GM19452 (cell line): Measurements from ENCODE around the gene SLF2.
A peak's percentile ranks its signal among the peaks of the same experiment; 100 is the strongest.

Source experiments
- ATAC-seq: cut with Tn5 transposase; IDR thresholded peaks from one replicate; pipeline ENCODE4 v1.9.1; 2021; ENCODE audit not compliant: unreplicated experiment

The SLF2 gene

DNA sequence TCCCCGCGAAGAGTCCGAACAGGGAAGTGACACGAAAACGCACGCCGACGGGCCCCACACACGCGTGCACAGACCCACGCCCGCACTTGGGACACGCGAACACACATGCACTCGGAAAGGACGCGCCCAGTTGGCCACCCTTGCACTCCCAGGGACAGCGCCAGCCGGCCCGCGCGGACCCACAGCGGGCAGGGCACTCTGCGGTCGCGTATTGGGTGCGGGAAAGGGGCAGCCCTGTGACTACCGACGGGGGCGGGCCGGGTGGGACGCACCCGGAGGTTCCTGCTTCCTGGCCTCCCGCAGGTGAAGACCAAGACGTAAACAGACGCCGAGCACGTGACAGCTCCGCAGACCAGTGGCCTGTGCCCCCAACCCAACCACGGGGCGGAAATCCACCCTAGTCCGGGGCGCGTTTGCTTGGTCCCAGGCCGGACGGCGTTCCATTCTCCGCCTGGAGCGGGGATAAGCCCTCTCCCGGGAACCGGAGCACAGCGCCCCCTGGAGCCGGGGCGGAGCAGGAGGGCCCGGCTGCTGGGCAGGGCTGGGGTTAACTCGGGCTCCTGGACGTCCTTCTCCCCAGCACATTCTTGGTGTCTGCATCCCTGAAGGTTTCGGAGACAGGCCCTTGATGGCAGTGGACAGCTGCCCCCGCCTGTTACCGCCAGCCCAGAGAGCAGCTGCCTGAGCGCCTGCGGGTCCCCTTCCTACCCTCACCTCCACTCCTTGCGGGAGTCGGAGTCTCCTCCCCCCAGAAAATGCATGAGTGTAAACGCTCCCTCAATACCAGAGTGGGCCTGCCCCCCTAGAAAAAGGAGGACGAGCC lies 84.8 kb downstream of the SLF2 start:
- ATAC-seq, result no peak

DNA sequence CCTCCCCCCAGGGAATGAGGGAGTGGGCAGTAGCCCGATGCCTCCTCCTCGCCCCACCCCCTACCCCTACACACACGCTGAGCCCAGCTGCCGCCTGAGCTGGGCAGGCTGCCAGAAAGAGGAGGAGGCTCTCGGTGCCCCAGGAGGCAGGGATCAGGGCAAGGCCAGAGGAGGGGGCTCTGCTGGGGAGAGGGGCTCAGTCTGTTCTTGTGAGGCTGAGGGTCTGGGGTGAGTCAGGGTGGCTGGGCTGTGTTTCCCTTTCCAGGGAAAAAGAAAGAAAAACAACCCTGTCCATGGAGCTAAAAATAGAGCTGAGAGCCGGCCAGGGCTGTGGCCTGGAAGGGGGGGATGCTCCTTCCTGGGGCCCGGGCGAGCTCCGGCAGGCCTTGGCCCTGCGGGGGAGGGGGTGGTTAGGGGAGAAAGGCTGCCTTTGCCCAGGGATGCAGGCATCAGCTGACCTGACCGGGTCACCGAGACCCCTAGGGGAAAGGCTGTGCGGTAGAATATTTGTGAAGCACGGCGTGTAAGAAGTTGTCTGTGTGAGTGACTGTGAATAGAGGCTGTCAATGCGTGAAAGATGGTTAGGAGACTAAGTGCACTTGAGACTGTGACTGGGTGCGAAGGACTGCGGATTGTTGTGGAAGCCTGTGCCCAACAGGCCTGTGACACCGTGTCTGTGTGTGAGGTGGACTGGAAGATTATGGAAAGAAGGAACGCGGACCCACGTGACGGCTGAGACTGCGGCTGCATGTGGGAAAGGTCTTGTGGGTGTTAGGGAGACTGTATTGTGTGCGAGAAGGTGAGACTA lies 85.6 kb downstream of the SLF2 start:
- peak; percentile 30 for ATAC-seq

DNA sequence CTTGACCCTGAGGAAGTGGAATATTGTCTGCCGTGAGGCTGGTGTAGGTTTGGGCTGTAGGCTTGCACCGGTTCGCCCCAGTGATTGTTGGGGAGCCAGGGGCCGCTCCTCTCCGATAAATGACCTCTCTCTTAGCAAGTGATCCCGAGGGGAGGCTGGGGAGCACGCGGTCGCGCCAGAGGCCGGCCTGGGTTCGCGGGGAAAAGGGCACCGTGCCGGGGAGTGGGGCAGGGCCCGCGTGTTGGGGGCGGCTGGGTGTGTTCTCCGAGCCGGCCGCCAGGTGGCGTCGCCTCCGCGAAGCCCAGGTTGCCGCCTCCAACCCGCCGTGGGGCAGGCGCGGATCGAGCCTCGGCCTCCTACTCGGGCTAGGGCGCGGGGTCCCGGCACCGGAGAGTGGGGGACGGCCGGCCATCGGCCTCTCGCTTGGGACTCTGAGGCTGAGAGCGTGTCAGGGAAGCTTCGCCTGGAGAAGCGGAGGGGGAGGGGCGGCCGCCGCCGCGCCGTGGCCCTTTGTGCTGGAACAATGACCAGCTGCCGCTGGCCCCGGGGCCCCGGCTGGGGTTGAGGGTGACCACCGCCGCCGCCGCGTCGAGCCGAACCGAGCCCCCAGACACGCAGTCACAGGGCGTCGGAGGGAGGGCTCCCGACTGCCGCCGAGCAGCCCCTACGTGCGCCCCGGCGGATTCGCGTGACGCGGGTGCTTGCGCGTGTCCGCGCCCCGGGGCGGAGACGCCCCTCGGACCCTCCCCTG lies 86.4 kb downstream of the SLF2 start:
- ATAC-seq, result peak; percentile 53

DNA sequence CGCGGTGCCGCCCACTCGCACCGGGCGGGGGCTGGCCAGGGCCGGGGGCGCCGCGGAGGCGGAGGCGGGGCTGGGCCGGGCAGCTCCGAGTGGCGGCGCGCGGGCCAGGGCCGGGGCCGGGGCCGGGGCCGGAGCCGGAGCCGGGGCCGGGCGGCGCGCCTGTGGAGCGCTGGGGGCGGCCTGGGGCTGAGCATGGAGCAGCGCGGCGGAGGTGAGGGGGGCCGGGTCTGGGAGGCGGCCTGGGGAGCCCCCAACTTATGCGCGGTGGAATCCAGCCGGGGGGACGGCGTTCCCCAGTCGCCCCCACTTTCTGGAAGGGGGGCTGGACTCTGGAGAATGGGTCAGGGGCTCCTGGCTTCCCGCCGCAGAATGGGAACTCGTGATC lies 87.0 kb downstream of the SLF2 start, which contains the start of gene LZTS2:
TSS of gene LZTS2 (plus strand) at position 67 of the 385 bp plus-strand sequence. CDS start 2,731 bp downstream, outside the sequence.
- ATAC-seq, result no peak

DNA sequence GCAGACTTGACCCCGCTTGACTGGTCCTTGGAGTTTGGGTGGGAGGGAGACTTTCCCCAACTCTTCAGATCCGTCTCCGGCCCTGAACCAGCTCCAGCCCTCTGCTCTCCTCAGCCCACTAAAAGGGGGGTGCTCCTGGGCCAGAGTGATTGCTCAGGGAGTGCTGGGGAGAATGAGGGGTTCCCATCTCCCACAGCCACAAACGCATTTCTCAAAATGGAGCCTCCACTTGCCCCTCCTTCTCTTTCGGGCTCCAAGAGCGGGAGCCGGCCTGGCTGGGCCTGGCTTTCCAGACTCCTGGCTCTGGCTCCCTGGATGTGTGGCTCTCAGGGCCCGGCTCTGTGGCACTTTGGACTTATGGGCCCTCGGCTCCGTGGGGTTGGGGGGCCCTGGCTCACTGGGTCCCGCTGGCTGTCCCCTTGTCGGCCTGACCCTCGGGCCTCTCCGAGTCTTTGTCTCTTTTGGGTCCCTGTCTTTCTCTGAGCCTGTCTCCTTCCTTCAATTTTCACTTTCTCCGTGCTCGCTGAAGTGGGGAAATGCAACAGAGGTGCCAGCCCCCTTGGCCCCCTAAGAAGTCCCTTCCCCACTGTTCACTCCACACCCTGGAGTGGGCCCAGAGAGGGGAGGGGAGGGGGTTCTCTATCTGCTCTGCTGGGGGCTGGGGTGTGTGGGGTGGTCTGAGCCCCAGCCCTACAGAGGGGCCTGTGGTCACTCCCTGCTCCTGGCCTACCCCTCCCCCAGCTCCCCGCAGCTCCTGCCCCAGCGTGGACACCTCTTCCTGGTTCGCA lies 87.6 kb downstream of the SLF2 start:
- no peak for ATAC-seq

DNA sequence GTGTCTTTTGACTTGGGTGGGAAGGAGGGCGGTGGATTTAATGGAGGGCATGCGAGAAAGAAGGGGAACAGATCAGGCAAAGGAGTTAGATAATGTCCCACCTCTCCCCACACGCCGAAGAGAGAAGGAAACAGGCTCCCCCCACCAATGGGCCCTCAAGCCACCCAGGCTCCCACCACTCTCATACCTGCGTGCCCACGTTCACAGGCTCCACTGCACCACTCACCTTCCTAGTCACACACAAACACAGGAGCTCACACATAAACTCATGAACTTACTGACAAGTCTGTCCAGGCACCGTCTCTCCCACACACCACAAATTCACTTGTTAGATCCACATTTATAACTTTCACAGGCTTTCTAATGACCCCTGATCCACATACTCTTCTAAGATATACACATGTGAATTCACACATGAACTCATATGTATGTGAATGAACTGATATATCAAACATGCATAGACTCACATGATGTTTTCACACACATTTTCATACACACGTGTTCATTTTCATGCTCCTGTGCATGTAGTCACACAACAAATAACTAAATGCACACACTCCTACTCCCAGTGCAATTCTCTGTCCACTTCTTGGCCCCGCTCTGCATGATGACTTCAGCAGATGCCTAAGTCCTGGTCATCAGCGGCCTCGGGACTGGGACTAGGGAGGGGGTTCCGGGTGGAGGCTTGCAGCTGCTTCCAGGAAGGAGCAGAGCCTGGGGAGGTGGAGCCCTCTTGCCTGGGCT lies 88.3 kb downstream of the SLF2 start:
- ATAC-seq, result no peak

DNA sequence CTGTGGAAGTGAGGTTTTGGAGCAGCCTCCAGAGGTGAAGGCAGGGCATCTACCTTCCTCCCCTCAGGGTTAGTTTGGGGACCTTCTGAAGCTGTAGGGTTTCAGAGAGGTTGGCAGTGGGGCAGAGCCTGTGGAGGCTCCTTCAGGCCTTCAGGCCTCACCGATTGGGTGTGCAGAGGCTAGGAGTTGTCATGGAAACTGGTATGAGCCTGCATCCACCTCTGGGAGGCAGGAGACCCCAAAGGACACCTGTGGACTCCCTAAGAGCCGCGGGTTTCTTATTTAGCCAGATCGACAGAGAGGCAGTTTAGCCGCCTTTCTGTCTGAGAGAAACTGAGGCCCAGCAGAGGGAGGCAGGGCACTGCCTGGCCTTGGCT lies 88.9 kb downstream of the SLF2 start:
- no peak for ATAC-seq

DNA sequence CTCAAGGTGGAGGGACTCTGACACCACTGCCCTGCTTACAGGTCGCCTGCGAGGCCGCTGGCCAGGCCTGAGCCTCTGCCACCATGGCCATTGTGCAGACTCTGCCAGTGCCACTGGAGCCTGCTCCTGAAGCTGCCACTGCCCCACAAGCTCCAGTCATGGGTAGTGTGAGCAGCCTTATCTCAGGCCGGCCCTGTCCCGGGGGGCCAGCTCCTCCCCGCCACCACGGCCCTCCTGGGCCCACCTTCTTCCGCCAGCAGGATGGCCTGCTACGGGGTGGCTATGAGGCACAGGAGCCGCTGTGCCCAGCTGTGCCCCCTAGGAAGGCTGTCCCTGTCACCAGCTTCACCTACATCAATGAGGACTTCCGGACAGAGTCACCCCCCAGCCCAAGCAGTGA lies 89.7 kb downstream of the SLF2 start:
- no peak for ATAC-seq

DNA sequence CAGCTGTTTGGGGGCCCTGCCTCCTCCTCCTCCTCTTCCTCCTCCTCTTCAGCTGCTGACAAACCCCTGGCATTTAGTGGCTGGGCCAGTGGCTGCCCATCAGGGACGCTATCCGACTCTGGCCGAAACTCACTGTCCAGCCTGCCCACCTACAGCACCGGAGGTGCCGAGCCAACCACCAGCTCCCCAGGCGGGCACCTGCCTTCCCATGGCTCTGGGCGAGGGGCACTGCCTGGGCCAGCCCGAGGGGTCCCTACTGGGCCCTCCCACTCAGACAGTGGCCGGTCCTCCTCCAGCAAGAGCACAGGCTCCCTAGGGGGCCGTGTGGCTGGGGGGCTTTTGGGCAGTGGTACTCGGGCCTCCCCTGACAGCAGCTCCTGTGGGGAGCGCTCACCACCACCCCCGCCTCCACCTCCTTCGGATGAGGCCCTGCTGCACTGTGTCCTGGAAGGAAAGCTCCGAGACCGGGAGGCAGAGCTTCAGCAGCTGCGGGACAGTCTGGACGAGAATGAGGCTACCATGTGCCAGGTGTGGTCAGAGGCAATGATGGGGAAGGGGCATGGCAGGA lies 91.0 kb downstream of the SLF2 start:
- ATAC-seq, result no peak

DNA sequence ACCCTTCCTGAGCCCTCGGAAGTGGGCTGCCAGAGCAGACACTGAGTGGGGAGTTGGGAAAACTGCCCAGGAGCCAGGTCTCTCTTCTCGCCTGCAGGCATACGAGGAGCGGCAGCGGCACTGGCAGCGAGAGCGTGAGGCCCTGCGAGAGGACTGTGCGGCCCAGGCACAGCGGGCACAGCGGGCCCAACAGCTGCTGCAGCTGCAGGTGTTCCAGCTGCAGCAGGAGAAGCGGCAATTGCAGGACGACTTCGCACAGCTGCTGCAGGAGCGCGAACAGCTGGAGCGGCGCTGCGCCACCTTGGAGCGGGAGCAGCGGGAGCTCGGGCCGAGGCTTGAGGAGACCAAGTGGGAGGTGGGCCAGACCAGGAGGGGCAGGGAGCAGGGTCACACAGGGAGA lies 92.6 kb downstream of the SLF2 start:
- ATAC-seq, result no peak

DNA sequence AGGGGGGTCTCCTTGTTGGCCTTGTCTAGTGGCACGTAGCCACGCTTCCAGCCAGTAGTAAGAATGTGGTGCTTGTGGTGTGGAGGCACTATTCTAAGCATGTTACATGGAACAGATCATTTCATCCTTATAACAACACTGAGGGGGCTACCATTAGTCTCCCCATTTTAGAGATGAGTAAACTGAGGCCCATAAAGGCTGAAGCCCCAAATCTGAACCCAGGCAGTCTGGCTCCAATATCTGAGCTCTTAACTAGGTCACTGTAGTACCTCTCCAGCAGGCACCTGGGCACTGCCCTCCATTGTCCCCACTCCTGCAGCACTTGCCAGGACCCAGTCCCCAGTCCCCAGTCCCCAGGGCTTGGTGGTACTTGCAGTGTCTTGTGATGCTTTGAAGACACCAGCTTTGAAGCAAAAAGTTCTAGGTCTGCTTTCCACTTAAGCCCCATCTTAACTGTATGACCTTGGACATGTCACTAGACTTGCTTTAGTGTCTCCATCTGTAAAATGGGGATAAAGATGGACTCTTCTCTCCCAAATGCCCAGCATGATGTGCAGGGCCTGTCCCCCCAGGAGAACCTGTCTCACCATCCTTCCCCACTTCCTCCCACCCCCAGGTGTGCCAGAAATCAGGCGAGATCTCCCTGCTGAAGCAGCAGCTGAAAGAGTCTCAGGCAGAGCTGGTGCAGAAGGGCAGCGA lies 93.3 kb downstream of the SLF2 start:
- ATAC-seq, result no peak

DNA sequence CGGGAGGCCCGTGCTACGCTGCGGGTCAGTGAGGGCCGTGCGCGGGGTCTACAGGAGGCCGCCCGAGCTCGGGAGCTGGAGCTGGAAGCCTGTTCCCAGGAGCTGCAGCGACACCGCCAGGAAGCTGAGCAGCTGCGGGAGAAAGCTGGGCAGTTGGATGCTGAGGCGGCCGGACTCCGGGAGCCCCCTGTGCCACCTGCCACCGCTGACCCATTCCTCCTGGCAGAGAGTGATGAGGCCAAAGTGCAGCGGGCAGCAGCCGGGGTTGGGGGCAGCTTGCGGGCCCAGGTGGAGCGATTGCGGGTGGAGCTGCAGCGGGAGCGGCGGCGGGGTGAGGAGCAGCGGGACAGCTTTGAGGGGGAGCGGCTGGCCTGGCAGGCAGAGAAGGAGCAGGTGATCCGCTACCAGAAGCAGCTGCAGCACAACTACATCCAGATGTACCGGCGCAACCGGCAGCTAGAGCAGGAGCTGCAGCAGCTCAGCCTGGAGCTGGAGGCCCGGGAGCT lies 93.9 kb downstream of the SLF2 start:
- ATAC-seq, result no peak

DNA sequence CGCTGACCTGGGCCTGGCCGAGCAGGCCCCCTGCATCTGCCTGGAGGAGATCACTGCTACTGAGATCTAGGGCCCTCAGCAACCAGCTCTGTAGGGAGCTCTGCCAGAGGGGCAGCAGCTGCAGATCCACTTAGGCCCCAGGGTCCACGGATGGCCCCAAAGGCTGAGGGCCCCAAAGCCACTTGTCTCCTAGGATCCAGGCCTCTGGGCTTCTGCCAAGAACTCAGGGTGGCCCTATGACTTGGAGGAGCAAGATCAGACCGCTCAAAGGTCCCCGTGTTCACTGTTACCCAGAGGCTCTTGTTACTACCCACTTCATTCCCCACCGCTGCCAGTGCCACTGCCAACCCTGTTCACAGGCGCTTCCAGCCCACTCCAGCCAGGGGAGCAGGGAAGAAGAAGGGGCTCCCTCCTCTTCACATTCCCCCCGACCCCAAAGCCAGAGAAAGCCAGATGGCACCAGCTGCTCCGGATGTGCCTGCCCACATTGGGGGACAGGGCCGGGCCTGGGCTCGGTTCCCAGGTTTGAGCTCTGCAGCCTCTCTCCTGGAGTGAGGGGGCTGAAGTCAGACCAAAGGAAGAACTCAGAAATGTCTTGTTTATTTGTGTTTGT lies 94.4 kb downstream of the SLF2 start:
- ATAC-seq, result no peak

DNA sequence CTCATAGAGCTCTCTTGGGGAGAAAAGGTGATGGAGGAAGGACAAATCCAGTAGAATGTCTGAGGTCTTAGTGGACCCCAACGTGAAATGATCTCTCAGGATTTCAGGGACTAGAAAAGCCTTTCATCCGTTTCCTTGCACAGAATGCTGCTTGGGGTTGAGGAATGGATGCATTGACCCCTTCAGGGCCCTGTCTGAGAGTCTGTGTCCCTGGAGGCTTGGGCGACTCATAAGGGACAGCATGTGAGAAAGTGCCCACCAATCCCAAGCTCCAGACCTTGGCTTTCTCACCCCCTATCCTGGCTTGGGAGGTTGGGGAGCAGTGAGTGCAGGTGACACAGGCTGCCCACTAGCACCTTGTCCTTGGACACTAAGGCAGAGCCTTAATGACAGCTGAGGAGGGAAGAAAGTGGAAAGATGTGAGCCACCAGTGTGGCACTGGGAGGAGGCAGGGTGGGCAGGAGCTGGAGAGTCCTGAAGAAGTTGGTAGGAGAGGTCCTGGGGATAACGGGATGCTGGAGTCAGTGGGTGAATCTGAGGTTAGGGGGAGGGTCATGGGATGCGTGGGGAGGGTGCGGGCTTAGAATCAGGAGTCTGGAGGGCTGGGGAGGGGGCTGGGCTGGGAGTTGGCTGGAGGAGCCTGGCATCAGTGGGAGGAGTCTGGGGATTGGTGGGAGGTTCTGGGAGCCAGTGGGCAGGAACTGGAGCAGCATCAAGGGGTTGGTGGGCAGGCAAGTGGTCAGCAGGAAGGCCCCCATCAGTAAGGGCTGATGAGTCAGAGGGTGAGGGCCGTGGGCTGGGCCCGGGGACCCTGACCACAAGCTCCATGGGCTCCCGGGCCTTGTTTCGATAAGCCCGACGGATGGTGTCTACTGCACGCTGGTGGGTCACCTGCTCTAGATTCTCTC lies 95.4 kb downstream of the SLF2 start:
- ATAC-seq, result no peak

DNA sequence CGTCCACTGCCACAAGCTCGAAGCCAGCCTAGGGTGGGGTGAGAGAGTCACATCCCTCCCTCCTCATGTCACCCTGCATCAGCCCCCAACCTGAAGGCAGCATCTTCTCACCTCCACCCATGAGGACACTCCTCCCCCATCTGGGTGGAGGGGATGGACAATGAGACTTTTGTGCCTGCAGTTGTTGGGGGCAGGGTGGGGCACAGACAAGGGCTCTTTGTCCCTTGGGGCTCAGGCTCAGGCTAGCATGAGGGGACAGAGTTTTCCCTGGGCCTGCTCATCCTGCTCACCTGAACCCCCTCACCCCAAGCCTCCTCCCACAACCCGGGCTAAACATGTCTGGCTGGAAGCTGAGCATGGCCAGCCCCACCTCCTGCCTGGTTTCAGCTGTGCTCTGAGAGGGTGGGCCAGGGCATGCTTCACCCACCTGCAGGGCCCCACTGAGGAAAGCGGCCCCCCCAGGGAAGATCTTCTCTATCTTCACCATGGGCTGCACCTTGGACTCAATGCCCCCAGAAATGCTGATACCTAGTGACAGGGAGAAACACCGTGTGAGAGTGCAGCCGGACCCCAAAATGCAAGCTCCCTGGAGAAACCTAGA lies 96.2 kb downstream of the SLF2 start:
- no peak for ATAC-seq

DNA sequence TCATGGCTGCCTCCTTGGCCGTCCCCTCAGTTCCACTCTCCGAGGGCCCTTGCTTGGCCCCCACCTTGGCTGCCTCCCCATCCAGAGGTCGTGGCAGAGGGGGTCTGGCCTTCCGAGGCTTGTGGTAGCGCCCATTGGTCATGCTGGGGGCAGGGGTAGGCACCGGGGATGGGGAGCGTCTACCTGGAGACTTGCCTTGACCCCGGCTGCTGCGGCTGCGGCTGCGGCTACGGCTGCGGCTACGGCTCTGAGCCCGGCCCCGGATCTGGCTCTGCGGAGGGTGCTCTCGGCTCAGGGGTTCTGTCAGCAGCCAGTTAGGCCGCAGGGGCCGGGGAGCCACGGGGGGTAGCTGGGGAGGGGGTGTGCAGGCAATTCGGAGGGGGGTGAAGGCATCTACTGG lies 97.6 kb downstream of the SLF2 start:
- no peak for ATAC-seq
